Mesothelial cell of epicardium (in vitro differentiated cells): ENCODE data around the gene NOSIP. TPM values are rescaled to one million over a fixed set of nuclear protein-coding genes. Genes with fewer than 3 reads are reported as not detected.

Experiments
- DNase-seq, 2 experiments: peaks; one replicate each; pipeline ENCODE4 v3.0.0; 2021; ENCODE audit warnings: low spot score in 2 of 2; ENCODE audit not compliant: unreplicated experiment in 2 of 2
- H3K27ac Mint-ChIP-seq: 2 replicates; pipeline ENCODE4 v1.8.0; 2021; ENCODE audit warnings: mixed read lengths
- H3K27me3 Mint-ChIP-seq: 2 replicates; pipeline ENCODE4 v1.8.0; 2021; ENCODE audit warnings: low read depth, mixed read lengths
- H3K36me3 Mint-ChIP-seq: 2 replicates; pipeline ENCODE4 v1.8.0; 2021; ENCODE audit warnings: mixed read lengths
- H3K4me1 Mint-ChIP-seq: 2 replicates; pipeline ENCODE4 v1.8.0; 2021; ENCODE audit warnings: mixed read lengths
- H3K4me3 Mint-ChIP-seq: 2 replicates; pipeline ENCODE4 v1.8.0; 2021; ENCODE audit warnings: mild to moderate bottlenecking, moderate library complexity, mixed read lengths
- H3K9me3 Mint-ChIP-seq: 2 replicates; pipeline ENCODE4 v1.8.0; 2021; ENCODE audit warnings: mixed read lengths
- total RNA-seq: library from RNA; stranded (reverse); gene quantifications from 3 replicates; pipeline ENCODE4 v1.2.1, GENCODE V29; 2021
- TF ChIP-seq, protein P1 (sequence below): fragments of 200-600 bp; sonication (generic); IDR thresholded peaks from one replicate; pipeline ENCODE4 v1.5.0; 2021; ENCODE audit warnings: antibody characterized with exemption; ENCODE audit not compliant: unreplicated experiment

Gene NOSIP
- total RNA-seq, 1 donor from 2014 or later: 53.3 TPM

DNA sequence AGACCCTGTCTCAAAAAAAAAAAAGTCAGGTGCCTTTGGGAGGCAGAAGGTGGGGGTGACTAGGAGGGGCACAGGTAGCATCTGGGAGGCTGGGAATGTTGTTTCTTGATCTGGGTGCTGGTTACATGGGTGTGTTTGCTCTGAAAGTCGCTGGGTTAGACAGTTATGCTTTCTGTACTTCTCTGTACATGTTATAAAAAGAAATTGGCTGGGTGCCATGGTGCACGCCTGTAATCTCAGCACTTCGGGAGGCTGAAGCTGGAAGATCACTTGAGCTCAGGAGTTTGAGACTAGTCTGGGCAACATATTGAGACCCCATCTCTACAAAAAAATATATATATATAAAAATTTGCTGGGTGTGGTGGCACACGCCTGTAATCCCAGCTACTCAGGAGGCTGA lies 15.1 kb downstream of the NOSIP start:
- DNase-seq: no peak
- Mint-ChIP-seq H3K4me3 (no peak overlapping the region), H3K27ac (peak overlapping the region; percentile 9), H3K9me3 (no peaks in the 10 kb centered on the region), H3K36me3 (peaks cover 10% of the 10 kb centered on the region), H3K4me1 (peaks cover 6% of the 10 kb centered on the region), H3K27me3 (no peaks in the 10 kb centered on the region)
- TF ChIP-seq, protein P1, sequence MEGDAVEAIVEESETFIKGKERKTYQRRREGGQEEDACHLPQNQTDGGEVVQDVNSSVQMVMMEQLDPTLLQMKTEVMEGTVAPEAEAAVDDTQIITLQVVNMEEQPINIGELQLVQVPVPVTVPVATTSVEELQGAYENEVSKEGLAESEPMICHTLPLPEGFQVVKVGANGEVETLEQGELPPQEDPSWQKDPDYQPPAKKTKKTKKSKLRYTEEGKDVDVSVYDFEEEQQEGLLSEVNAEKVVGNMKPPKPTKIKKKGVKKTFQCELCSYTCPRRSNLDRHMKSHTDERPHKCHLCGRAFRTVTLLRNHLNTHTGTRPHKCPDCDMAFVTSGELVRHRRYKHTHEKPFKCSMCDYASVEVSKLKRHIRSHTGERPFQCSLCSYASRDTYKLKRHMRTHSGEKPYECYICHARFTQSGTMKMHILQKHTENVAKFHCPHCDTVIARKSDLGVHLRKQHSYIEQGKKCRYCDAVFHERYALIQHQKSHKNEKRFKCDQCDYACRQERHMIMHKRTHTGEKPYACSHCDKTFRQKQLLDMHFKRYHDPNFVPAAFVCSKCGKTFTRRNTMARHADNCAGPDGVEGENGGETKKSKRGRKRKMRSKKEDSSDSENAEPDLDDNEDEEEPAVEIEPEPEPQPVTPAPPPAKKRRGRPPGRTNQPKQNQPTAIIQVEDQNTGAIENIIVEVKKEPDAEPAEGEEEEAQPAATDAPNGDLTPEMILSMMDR: no peak

- Mint-ChIP-seq H3K4me1 (peaks cover 3% of the 10 kb centered on the region), H3K27ac (no peak overlapping the region), H3K36me3 (peaks cover 10% of the 10 kb centered on the region), H3K4me3 (no peak overlapping the region), H3K27me3 (no peaks in the 10 kb centered on the region), H3K9me3 (no peaks in the 10 kb centered on the region)
- no peak for DNase-seq
- TF ChIP-seq, protein P1: no peak
Measured at GRCh38 chr19:49564616-49565045, 15.7 kb downstream of the NOSIP start.

DNA sequence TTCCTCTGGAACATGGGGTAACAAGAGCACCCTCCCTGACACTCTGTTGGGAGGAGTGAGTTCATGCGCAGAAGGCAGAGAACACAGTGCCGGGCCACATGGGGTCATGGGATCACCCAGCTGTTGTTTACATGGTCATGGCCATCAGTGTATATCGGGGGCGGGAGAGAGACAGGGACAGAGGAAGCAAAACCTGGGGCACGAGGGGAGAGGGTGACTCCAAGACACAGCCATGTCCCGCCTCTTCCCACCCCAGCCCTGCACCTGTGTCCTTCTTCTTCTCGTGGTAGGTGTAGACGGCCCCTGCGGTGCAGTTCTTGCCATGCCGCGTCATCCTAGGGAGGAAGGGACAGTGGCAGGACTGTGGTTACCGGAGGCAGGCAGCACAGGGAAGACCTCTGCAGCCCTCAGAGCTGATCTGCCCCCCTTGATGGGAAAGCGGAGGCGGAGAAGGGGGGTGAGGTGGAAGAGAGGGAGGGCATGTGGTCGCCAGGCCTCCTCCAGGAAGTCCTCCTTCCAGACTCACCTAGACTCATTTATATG lies 19.9 kb downstream of the NOSIP start:
- Mint-ChIP-seq H3K4me1 (peaks cover 3% of the 10 kb centered on the region), H3K9me3 (no peaks in the 10 kb centered on the region), H3K36me3 (peaks cover 23% of the 10 kb centered on the region), H3K27me3 (no peaks in the 10 kb centered on the region), H3K27ac (no peak overlapping the region), H3K4me3 (no peak overlapping the region)
- DNase-seq: no peak
- TF ChIP-seq, protein P1: no peak

GRCh38 chr19:49559928-49560327 lies 20.4 kb downstream of the NOSIP start:
- Mint-ChIP-seq H3K27ac (no peak overlapping the region), H3K4me3 (no peak overlapping the region), H3K4me1 (no peaks in the 10 kb centered on the region), H3K27me3 (no peaks in the 10 kb centered on the region), H3K36me3 (peaks cover 23% of the 10 kb centered on the region), H3K9me3 (no peaks in the 10 kb centered on the region)
- TF ChIP-seq, protein P1: no peak
- no peak for DNase-seq

DNA sequence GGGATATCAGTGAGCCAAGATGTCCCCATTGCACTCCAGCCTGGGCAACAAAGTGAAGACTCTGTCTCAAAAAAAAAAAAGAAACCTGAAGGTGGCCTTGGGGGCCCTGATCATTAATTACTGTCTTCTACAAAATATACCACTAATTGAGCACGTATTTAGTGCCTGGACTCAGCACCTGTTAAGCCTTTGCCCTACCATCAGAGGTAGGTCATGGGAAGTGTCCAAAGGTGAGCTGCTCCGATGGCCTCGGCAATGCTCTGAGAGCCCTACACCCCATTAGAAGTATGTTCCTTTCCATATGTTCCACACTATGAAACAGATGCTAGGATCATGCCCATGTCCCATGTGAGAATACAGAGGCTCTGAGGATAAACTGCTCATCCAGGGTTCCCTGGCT lies 20.9 kb downstream of the NOSIP start:
- no peak overlapping the region for H3K27ac Mint-ChIP-seq
- DNase-seq: no peak
- H3K4me3 Mint-ChIP-seq: no peak overlapping the region
- TF ChIP-seq, protein P1: no peak
- no peaks in the 10 kb centered on the region for H3K4me1 Mint-ChIP-seq
- no peaks in the 10 kb centered on the region for H3K9me3 Mint-ChIP-seq
- H3K27me3 Mint-ChIP-seq: no peaks in the 10 kb centered on the region
- peaks cover 27% of the 10 kb centered on the region for H3K36me3 Mint-ChIP-seq

DNA sequence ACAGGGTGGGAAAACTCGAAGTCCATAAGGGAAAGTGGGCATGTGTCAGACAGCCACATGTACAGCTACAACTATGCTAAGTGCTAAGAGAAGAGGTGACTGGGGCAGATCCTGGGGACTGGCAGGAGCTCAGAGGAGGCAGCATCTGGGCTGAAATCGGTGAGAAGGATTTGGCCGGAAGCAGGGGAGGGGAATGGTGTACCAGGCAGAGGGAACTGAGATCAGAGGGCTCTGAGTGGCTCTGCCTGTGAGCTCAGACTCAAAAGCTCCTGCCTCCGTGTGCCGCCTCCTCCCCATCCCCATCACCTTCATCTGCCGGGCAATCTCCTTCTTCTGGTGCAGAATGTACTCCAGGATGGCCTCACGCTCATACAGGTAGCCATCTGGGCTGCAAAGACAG lies 21.8 kb downstream of the NOSIP start:
- TF ChIP-seq, protein P1: no peak
- Mint-ChIP-seq H3K9me3 (no peaks in the 10 kb centered on the region), H3K4me3 (no peak overlapping the region), H3K4me1 (no peaks in the 10 kb centered on the region), H3K27me3 (no peaks in the 10 kb centered on the region), H3K36me3 (peaks cover 26% of the 10 kb centered on the region), H3K27ac (no peak overlapping the region)
- DNase-seq: no peak
